HAP-1 (cell line): Measurements from ENCODE around the gene RBM47.

Experiments used
- DNase-seq, 2 experiments: peaks; one replicate each; pipeline ENCODE4 v3.0.0-alpha.2; 2016 to 2020; ENCODE audit warnings: low spot score in 2 of 2
- H3K27me3 ChIP-seq: fragments of 250-450 bp; sonication (Bioruptor Pico); 2 replicates; pipeline ENCODE4 v1.5.1; 2020; ENCODE audit warnings: low read depth, mild to moderate bottlenecking, moderate library complexity
- H3K36me3 ChIP-seq: fragments of 250-450 bp; sonication (Bioruptor Pico); replicated peaks from 2 replicates; pipeline ENCODE4 v1.5.1; 2020; ENCODE audit warnings: mild to moderate bottlenecking
- H3K4me1 ChIP-seq: fragments of 250-450 bp; sonication (Bioruptor Pico); 2 replicates; pipeline ENCODE4 v1.5.1; 2020; ENCODE audit warnings: mild to moderate bottlenecking
- H3K4me3 ChIP-seq: fragments of 250-450 bp; sonication (Bioruptor Pico); 2 replicates; pipeline ENCODE4 v1.5.1; 2020; ENCODE audit warnings: mild to moderate bottlenecking, moderate library complexity
- H3K9me3 ChIP-seq: fragments of 250-450 bp; sonication (Bioruptor Pico); 2 replicates; pipeline ENCODE4 v1.5.1; 2020; ENCODE audit warnings: mild to moderate bottlenecking, moderate library complexity
- in situ Hi-C: fragments of 300-500 bp; cut with MboI; formaldehyde crosslinking; loops from 3 replicates; pipeline ENCODE4 v1.14.3; 2020; ENCODE audit warnings: low sequenced_read_pairs, inconsistent platforms, mixed read lengths

The RBM47 gene

DNA sequence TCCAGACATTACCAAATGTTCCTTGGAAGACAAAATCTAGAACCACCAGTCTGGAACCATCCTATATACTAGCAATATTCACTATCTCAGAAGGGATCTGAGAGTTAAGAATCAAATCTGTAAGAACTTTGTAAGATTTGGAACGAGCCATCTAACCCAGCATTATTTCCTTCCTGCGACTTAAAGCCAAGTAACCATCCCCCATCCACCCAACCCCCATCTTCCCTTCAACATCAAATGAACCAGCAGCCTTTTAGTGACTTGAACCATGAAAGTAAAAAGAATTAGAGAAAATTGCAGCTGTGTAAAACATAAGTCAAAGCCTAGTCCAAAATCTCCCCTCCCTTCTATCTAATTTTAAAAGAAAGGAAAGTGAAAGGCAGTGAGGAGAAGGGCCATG lies 15.6 kb downstream of the RBM47 start:
- Histone ChIP-seq H3K36me3 (no peaks in the 10 kb centered on the region), H3K4me3 (no peak overlapping the region), H3K9me3 (no peaks in the 10 kb centered on the region)

DNA sequence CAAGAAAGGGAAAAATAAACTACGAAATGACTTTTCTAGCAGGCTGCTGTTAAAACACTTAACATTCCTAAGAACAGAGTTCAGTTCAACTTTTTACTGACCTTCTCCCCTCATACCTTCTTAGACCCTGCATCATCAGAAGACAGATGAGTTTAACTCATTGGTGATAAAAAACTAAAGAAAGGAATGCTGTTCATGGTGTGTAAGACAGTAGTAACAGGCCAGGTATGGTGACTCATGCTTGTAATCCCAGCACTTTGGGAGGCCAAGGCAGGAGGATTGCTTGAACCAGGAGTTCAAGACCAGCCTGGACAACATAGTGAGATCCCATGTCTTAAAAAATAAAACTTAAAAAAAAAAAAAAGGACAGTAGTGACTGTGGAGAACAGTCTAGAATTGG lies 16.2 kb downstream of the RBM47 start:
- no peak for DNase-seq

More for the DNA sequence above, 15.6 kb downstream of the RBM47 start:
- no peak for DNase-seq
- no peaks in the 10 kb centered on the region for H3K4me1 ChIP-seq
- no peaks in the 10 kb centered on the region for H3K27me3 ChIP-seq
- in situ Hi-C loops: no loop called here

DNA sequence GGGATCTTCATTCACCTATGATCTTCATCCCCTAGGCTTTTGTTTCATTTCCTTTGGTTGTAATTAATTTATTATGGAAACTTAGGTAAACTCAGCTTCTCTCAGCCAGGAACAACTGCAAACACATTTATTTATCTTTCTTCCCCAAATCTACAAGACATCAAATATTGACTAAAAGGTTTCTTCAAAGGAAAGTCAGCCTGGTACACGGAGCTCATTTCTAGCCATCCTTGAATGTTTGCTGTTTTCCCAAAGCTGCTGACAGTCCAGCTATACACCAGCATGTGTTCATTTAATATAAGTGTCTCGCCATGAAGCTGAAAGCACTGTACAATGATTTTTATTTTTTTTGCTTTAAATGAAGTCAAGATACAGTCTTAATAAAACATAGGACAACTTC lies 16.8 kb downstream of the RBM47 start:
- H3K36me3 ChIP-seq: no peaks in the 10 kb centered on the region
- no peaks in the 10 kb centered on the region for H3K4me1 ChIP-seq
- H3K9me3 ChIP-seq: no peaks in the 10 kb centered on the region
- no peak for DNase-seq
- no peaks in the 10 kb centered on the region for H3K27me3 ChIP-seq
- in situ Hi-C loops: no loop called here
- no peak overlapping the region for H3K4me3 ChIP-seq

More for the DNA sequence above, 16.2 kb downstream of the RBM47 start:
- no peak overlapping the region for H3K4me3 ChIP-seq
- in situ Hi-C loops: no loop called here
- no peaks in the 10 kb centered on the region for H3K27me3 ChIP-seq
- no peaks in the 10 kb centered on the region for H3K4me1 ChIP-seq
- H3K9me3 ChIP-seq: no peaks in the 10 kb centered on the region
- H3K36me3 ChIP-seq: no peaks in the 10 kb centered on the region

DNA sequence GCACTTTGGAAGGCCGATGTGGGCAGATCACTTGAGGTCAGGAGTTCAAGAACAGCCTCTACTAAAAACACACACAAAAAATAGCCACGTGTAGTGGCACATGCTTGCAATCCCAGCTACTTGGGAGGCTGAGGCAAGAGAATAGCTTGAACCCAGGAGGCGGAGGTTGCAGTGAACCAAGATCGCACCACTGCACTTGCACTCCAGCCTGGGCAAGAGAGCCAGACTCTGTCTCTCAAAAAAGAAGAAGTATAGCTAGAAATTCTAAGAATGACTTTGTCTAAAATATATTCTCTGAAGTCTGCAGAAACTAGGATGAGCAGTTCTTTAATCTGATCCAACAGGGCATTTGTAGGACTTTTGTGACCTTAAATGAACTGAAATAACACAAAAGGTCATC lies 17.4 kb downstream of the RBM47 start:
- H3K27me3 ChIP-seq: no peaks in the 10 kb centered on the region
- DNase-seq: no peak
- H3K36me3 ChIP-seq: no peaks in the 10 kb centered on the region
- H3K4me3 ChIP-seq: no peak overlapping the region
- H3K9me3 ChIP-seq: no peaks in the 10 kb centered on the region
- H3K4me1 ChIP-seq: no peaks in the 10 kb centered on the region
- in situ Hi-C loops: no loop called here

DNA sequence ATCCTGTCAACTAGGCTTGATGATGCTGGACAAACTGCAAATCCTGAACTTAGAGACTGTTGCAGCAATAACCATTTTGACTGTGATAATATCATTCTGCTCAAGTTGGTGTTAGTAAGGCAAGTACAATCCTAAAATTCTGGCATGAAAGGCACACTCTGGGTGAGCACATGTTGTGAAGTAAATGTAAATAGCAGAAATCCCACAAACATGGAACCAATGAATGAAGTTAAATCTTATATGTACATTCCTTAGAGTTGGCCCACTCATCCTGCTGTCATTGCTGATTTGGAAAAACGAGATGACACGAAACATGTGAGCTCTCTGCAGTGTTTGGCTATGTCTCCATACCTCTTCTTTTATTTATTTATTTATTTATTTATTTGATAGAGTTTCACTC lies 21.0 kb downstream of the RBM47 start:
- in situ Hi-C loops: no loop called here
- Histone ChIP-seq H3K27me3 (no peaks in the 10 kb centered on the region), H3K4me1 (no peaks in the 10 kb centered on the region), H3K4me3 (no peak overlapping the region), H3K36me3 (no peaks in the 10 kb centered on the region), H3K9me3 (no peaks in the 10 kb centered on the region)
- DNase-seq: no peak

DNA sequence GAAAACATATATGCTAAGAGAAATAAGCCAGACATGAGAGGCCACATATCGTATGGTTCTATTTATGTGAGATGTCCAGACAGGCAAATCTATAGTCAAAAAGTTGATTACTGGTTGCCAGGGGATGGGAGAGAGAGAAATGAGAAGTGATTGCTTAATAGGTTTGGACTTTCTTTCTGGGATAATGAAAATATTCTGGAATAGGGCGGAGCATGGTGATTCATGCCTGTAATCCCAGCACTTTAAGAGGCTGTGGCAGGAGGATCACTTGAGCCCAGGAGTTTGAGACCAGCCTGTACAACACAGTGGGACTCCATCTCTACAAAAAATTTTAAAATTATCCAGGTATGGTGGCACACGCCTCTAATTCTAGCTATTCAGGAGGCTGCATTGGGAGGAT lies 22.4 kb downstream of the RBM47 start:
- in situ Hi-C loops: no loop called here

DNA sequence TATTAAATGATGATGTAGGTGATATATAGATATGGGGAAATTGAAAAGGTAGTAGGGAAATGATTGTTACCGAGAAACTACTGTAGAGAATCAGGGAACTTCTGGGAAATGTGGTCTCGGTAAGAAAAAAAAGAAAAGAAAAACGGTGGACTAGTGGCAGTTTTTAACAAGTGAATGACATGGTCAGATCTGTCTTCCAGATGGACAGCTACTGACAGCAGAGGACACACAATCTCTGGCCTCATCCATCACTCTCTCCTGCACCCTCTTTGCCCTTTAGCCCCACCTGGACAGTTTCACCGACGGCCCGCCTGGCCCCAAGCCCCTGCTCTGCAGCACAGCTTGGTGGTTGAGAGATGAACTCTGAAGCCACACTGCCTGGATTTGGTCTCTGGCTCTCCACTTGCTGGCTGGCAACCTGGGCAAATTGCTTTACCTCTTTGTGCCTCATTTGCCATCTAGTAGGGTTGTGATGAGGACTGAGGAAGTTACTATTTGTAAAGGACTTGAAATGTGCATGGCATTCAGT lies 23.4 kb downstream of the RBM47 start:
- no peak for DNase-seq
- H3K36me3 ChIP-seq: no peaks in the 10 kb centered on the region
- H3K4me1 ChIP-seq: no peaks in the 10 kb centered on the region
- H3K9me3 ChIP-seq: no peaks in the 10 kb centered on the region
- in situ Hi-C loops: no loop called here
- no peak overlapping the region for H3K4me3 ChIP-seq
- no peaks in the 10 kb centered on the region for H3K27me3 ChIP-seq

More for the DNA sequence above, 22.4 kb downstream of the RBM47 start:
- no peak overlapping the region for H3K4me3 ChIP-seq
- DNase-seq: no peak
- no peaks in the 10 kb centered on the region for H3K9me3 ChIP-seq
- H3K27me3 ChIP-seq: no peaks in the 10 kb centered on the region
- no peaks in the 10 kb centered on the region for H3K4me1 ChIP-seq
- no peaks in the 10 kb centered on the region for H3K36me3 ChIP-seq

DNA sequence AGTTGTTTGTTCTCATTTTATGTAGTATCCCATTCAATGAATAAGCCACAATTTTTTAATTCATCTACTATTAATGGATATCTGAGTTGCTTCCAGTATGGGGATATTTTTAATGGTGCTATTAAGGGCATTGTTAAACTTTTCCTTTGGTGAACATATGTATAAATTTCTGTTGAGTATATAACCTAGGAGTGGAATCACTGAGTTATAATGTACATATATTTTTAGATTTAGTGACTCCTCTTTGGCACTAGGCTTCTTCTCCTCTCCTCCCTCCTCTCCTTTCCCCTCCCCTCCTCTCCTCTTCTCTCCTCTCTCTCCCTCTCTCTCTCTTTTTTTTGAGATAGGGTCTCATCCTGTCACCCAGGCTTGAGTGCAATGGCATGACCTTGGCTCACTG lies 26.4 kb downstream of the RBM47 start:
- DNase-seq: no peak

DNA sequence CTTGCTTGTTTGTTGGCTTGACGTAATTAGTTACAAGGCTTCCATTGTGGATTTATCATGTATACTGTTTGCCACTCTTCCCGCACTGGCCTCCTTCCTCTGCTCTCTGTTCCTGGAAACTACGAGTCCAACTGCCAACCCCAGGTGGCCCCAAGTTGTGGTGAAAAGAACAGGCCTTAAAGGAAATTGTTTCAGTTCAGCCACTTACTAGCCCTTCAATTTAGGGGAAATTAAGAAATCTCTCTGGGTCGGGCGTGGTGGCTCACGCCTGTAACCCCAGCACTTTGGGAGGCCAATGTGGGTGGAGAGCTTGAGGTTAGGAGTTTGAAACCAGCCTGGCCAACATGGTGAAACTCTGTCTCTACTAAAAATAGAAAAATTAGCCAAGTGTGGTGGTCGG lies 28.0 kb downstream of the RBM47 start:
- Histone ChIP-seq H3K4me3 (no peak overlapping the region), H3K4me1 (peaks cover 1% of the 10 kb centered on the region; the same call in 1 of the 2 replicates), H3K9me3 (no peaks in the 10 kb centered on the region), H3K36me3 (no peaks in the 10 kb centered on the region), H3K27me3 (no peaks in the 10 kb centered on the region)
- no peak for DNase-seq
- in situ Hi-C loops: no loop called here

More for the DNA sequence above, 26.4 kb downstream of the RBM47 start:
- Histone ChIP-seq H3K4me3 (no peak overlapping the region), H3K27me3 (no peaks in the 10 kb centered on the region), H3K36me3 (no peaks in the 10 kb centered on the region), H3K4me1 (no peaks in the 10 kb centered on the region), H3K9me3 (no peaks in the 10 kb centered on the region)
- in situ Hi-C loops: no loop called here

DNA sequence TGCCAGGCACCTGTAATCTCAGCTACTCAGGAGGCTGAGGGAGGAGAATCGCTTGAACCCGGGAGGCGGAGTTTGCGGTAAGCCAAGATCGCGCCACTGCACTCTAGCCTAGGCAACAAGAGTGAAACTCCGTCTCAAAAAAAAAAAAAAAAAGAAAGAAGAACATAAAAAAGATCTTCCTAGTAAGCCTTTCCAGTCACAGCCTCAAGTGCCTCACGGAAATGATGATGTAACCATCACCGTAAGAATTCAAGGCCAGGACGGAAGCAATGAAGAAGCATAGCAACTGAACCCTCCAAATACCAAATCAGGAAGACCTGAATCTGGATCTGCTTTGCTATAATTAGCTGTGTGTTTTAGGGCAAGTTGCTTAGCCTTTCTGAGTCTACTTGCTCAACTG lies 28.8 kb downstream of the RBM47 start:
- DNase-seq: no peak
- Histone ChIP-seq H3K27me3 (no peaks in the 10 kb centered on the region), H3K4me3 (no peak overlapping the region), H3K9me3 (no peaks in the 10 kb centered on the region), H3K4me1 (peaks cover 7% of the 10 kb centered on the region), H3K36me3 (no peaks in the 10 kb centered on the region)
- in situ Hi-C loops: no loop called here

DNA sequence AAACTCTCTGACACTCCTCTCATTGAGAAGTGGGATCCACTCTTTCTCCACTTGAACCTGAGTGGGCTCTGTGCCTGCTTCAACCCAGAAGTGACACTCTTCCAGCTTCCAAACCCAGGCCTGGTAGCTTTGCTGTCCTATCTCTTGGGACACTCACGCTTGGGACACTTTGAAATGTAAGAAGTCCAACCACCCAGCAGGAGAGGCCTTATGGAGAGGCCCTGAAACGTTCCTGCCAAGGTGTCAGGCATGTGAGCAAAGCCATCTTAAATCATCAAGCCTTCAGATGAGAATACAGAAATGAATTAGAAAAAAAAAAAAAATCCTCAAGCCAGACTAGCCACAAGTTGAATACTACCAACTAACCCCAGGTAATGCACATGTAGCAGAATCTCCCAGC lies 30.2 kb downstream of the RBM47 start:
- no peaks in the 10 kb centered on the region for H3K36me3 ChIP-seq
- H3K4me1 ChIP-seq: peaks cover 7% of the 10 kb centered on the region
- H3K9me3 ChIP-seq: no peaks in the 10 kb centered on the region
- no peaks in the 10 kb centered on the region for H3K27me3 ChIP-seq
- no peak for DNase-seq
- no peak overlapping the region for H3K4me3 ChIP-seq
- in situ Hi-C loops: no loop called here

DNA sequence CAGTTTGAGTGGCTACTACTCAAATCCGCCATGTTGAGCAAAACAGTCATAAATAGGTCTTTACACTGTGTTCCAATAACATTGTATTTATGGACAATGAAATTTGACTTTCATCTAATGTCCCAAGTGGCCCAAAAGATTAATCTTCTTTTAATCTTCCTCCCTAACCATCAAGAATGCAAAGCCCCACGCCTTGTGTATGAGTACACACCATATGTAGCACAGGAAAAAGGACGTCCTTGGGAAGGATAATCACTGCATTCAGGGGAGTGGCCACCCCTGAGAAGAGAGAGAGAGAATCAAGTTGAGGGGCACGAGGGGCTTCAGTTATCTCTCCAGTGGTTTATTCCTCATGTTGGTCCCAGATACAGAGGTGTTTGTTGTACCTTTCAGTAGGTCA lies 33.1 kb downstream of the RBM47 start:
- no peak for DNase-seq
- in situ Hi-C loops: no loop called here
- H3K36me3 ChIP-seq: no peaks in the 10 kb centered on the region
- H3K4me1 ChIP-seq: peaks cover 7% of the 10 kb centered on the region
- no peak overlapping the region for H3K4me3 ChIP-seq
- no peaks in the 10 kb centered on the region for H3K27me3 ChIP-seq
- H3K9me3 ChIP-seq: no peaks in the 10 kb centered on the region

DNA sequence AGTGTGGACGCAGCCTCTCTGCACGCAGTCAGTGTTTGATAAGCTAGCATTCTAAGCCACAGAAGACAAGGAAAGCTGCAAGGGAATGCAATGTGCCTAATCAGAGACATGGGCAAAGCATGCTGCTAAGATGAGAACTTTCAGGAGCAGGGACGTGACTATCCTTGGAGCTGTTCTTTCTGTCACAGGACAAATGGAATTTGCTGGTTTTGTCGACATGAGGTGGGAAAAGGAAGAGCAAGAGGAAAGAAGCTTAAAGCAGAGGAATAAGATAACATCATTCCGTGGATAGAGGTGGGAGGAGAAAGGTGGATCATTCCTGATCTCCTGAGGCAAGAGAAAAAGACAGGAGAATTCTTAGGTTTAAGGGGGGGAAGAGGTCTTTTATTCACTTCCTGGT lies 33.7 kb downstream of the RBM47 start:
- no peak overlapping the region for H3K4me3 ChIP-seq
- in situ Hi-C loops: no loop called here
- H3K27me3 ChIP-seq: no peaks in the 10 kb centered on the region
- no peaks in the 10 kb centered on the region for H3K9me3 ChIP-seq
- no peak for DNase-seq
- H3K4me1 ChIP-seq: peaks cover 7% of the 10 kb centered on the region
- no peaks in the 10 kb centered on the region for H3K36me3 ChIP-seq

DNA sequence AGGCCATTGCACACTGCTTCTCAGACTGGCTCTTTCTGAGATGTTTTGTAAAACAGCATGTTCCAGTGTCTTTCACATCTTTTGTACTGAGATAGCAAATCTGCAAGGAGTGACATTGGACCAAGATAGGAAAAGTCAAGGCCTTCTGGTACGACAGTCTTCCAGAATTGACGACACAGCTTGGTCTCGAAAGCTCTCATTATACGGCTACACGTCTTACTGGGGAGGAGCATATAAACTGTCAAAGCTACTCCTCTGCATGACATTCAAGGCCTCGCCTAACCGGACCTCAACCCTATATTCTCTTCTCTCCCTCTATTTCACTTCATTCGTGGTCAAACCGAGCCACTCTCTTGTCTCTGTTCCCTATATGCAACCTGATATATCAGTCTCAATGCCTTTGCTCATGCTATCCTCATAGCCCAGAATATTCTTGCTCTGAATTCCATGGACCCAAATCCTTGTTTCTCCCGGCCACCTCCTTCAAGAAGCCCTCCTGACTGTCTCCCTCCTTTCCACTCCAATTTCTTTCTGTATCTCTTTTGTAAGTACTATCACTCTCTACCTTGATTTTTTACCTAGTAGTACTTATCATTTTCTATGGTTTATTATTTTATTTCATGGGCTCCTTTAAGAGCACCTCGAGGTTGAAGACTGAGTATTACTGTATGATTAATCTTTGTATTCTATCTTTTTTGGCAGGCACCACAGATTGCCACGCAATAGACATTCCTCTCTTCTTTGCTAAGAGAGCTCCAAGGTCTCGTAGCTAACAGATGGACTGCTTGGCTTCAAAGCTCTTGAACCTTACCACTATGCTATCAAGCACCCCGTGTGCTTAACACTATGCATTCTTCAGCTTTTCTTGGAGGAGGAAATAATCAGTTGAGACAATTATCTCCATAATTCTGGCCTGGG lies 35.1 kb downstream of the RBM47 start:
- in situ Hi-C loops: no loop called here
- Histone ChIP-seq H3K9me3 (no peaks in the 10 kb centered on the region), H3K4me3 (no peak overlapping the region), H3K4me1 (peaks cover 7% of the 10 kb centered on the region), H3K27me3 (no peaks in the 10 kb centered on the region), H3K36me3 (no peaks in the 10 kb centered on the region)
- no peak for DNase-seq
